H9 (cell line): ENCODE results near the gene ERFL. TPM values are rescaled to one million over a fixed set of nuclear protein-coding genes. Genes with fewer than 3 reads are reported as not detected.

ENCODE experiments used
- DNase-seq: peaks from one replicate; pipeline ENCODE4 v3.0.0-alpha.2; 2017
- H2AFZ ChIP-seq: one replicate; pipeline ENCODE4 v1.6.1; 2013; ENCODE audit warnings: mild to moderate bottlenecking, low read length, control low read depth, moderate library complexity
- H2AK5ac ChIP-seq: 2 replicates; pipeline ENCODE4 v1.6.1; 2013; ENCODE audit warnings: low read length, control low read depth, mixed read lengths; ENCODE audit not compliant: insufficient read length
- H2BK120ac ChIP-seq: one replicate; pipeline ENCODE4 v1.6.1; 2013; ENCODE audit warnings: low read depth, mild to moderate bottlenecking, low read length, control low read depth, inconsistent platforms; ENCODE audit not compliant: poor library complexity, severe bottlenecking
- H2BK12ac ChIP-seq: 2 replicates; pipeline ENCODE4 v1.6.1; 2013; ENCODE audit warnings: low read length, control low read depth, mixed read lengths, low read depth; ENCODE audit not compliant: insufficient read length
- H2BK15ac ChIP-seq: 2 replicates; pipeline ENCODE4 v1.6.1; 2013; ENCODE audit warnings: low read depth, low read length, control low read depth
- H2BK20ac ChIP-seq: one replicate; pipeline ENCODE4 v1.6.1; 2013; ENCODE audit warnings: low read depth, mild to moderate bottlenecking, low read length, control low read depth, inconsistent platforms; ENCODE audit not compliant: poor library complexity, severe bottlenecking
- H2BK5ac ChIP-seq: 2 replicates; pipeline ENCODE4 v1.6.1; 2013; ENCODE audit warnings: low read length, control low read depth, mixed read lengths; ENCODE audit not compliant: insufficient read length
- H3K14ac ChIP-seq: 2 replicates; pipeline ENCODE4 v1.6.1; 2013; ENCODE audit warnings: low read length, control low read depth; ENCODE audit not compliant: insufficient read depth
- H3K18ac ChIP-seq: 2 replicates; pipeline ENCODE4 v1.6.1; 2013; ENCODE audit warnings: low read depth, mild to moderate bottlenecking, mixed read lengths, low read length, control low read depth; ENCODE audit not compliant: insufficient read length
- H3K23ac ChIP-seq: 2 replicates; pipeline ENCODE4 v1.6.1; 2013; ENCODE audit warnings: low read length, control low read depth, mixed read lengths, low read depth; ENCODE audit not compliant: insufficient read length
- H3K23me2 ChIP-seq: 2 replicates; pipeline ENCODE4 v1.6.1; 2013; ENCODE audit warnings: low read depth, mild to moderate bottlenecking, mixed read lengths, low read length, control low read depth; ENCODE audit not compliant: insufficient read length, poor library complexity, severe bottlenecking
- H3K27ac ChIP-seq: 2 replicates; pipeline ENCODE4 v1.5.1; 2013; ENCODE audit warnings: low read length, control low read depth, mixed read lengths, low read depth; ENCODE audit not compliant: insufficient read length
- H3K27me3 ChIP-seq: 2 replicates; pipeline ENCODE4 v1.6.1; 2013; ENCODE audit warnings: low read length, control low read depth, inconsistent platforms; ENCODE audit not compliant: insufficient read depth
- H3K4ac ChIP-seq: 2 replicates; pipeline ENCODE4 v1.6.1; 2013; ENCODE audit warnings: low read depth, mild to moderate bottlenecking, control low read depth, inconsistent platforms, low read length, moderate library complexity
- H3K4me1 ChIP-seq: 2 replicates; pipeline ENCODE4 v1.6.1; 2013; ENCODE audit warnings: low read length, control low read depth, inconsistent platforms; ENCODE audit not compliant: insufficient read depth
- H3K4me2 ChIP-seq: 2 replicates; pipeline ENCODE4 v1.6.1; 2013; ENCODE audit warnings: low read length, control low read depth, mixed read lengths; ENCODE audit not compliant: insufficient read length, insufficient read depth
- H3K56ac ChIP-seq: 2 replicates; pipeline ENCODE4 v1.6.1; 2013; ENCODE audit warnings: low read depth, mild to moderate bottlenecking, mixed read lengths, low read length, control low read depth; ENCODE audit not compliant: insufficient read length
- H3K79me1 ChIP-seq: 2 replicates; pipeline ENCODE4 v1.6.1; 2013; ENCODE audit warnings: low read depth, mild to moderate bottlenecking, moderate library complexity, low read length, control low read depth, inconsistent platforms; ENCODE audit not compliant: insufficient read depth, poor library complexity, severe bottlenecking
- H3K79me2 ChIP-seq: 2 replicates; pipeline ENCODE4 v1.6.1; 2013; ENCODE audit warnings: low read length, control low read depth, inconsistent platforms; ENCODE audit not compliant: insufficient read depth
- H3K9ac ChIP-seq: 2 replicates; pipeline ENCODE4 v1.6.1; 2013; ENCODE audit warnings: low read length, control low read depth, mixed read lengths; ENCODE audit not compliant: insufficient read length; ENCODE audit errors: extremely low read depth
- H3K9me3 ChIP-seq: one replicate; pipeline ENCODE4 v1.6.1; 2013; ENCODE audit warnings: low read depth, low read length, inconsistent platforms; ENCODE audit not compliant: control insufficient read depth
- H3T11ph ChIP-seq: one replicate; pipeline ENCODE4 v1.6.1; 2013; ENCODE audit warnings: mild to moderate bottlenecking, low read length, control low read depth, inconsistent platforms
- H4K20me1 ChIP-seq: one replicate; pipeline ENCODE4 v1.6.1; 2013; ENCODE audit not compliant: control insufficient read depth, insufficient read length, insufficient read depth
- H4K5ac ChIP-seq: 2 replicates; pipeline ENCODE4 v1.6.1; 2013; ENCODE audit warnings: low read depth, mild to moderate bottlenecking, mixed read lengths, low read length, control low read depth; ENCODE audit not compliant: insufficient read length
- H4K8ac ChIP-seq: replicated peaks from 2 replicates; pipeline ENCODE4 v1.6.1; 2013; ENCODE audit warnings: low read length, control low read depth, mixed read lengths, low read depth; ENCODE audit not compliant: insufficient read length
- H4K91ac ChIP-seq: 2 replicates; pipeline ENCODE4 v1.6.1; 2013; ENCODE audit warnings: low read depth, mild to moderate bottlenecking, moderate library complexity, mixed read lengths, low read length, control low read depth; ENCODE audit not compliant: insufficient read length
- H3K27ac Mint-ChIP-seq, 3 experiments: 2 replicates in 2 of 3; 3 replicates in 1 of 3; pipeline ENCODE4 v1.8.0; 2020 to 2021; ENCODE audit warnings: mixed read lengths in 3 of 3, mild to moderate bottlenecking in 1 of 3, moderate library complexity in 1 of 3
- H3K27me3 Mint-ChIP-seq: 2 replicates; pipeline ENCODE4 v1.8.0; 2021; ENCODE audit warnings: low read depth, mild to moderate bottlenecking, moderate library complexity, mixed read lengths
- H3K36me3 Mint-ChIP-seq, 3 experiments: 2 replicates in 2 of 3; 3 replicates in 1 of 3; pipeline ENCODE4 v1.8.0; 2020 to 2021; ENCODE audit warnings: low read depth in 3 of 3, mixed read lengths in 3 of 3; ENCODE audit not compliant: insufficient read depth in 1 of 3
- H3K4me1 Mint-ChIP-seq, 2 experiments: 2 replicates each; pipeline ENCODE4 v1.8.0; 2020; ENCODE audit warnings: mixed read lengths in 2 of 2
- H3K4me3 Mint-ChIP-seq, 2 experiments: 2 replicates in 1 of 2; 3 replicates in 1 of 2; pipeline ENCODE4 v1.8.0; 2020 to 2021; ENCODE audit warnings: mild to moderate bottlenecking in 2 of 2, mixed read lengths in 2 of 2, moderate library complexity in 1 of 2
- H3K9me3 Mint-ChIP-seq, 2 experiments: 2 replicates in 1 of 2; 3 replicates in 1 of 2; pipeline ENCODE4 v1.8.0; 2020; ENCODE audit warnings: mild to moderate bottlenecking in 2 of 2, mixed read lengths in 2 of 2, moderate library complexity in 1 of 2
- CTCF ChIP-seq: fragments of 200-600 bp; sonication (generic); conservative IDR thresholded peaks from 3 replicates; pipeline ENCODE4 v1.8.0; 2021; ENCODE audit warnings: antibody characterized with exemption, mild to moderate bottlenecking
- WGBS: extraction: QIAGEN DNeasy Blood & Tissue Kit; methylation state at CpG from one replicate; pipeline ENCODE4 v1.1.7; 2013; ENCODE audit warnings: missing lambda C conversion rate, low lambda C conversion rate, mixed read lengths; ENCODE audit not compliant: insufficient read length; ENCODE audit errors: extremely low coverage; 5-methylcytosine and 5-hydroxymethylcytosine counted together
- total RNA-seq: library from RNA; stranded (reverse); gene quantifications from 2 replicates; pipeline ENCODE4 v1.2.1, GENCODE V29; 2021

The ERFL gene
- total RNA-seq, 1 experiment from 2014 or later: 0.22 TPM

- no peak overlapping the region for H3K4me3 Mint-ChIP-seq
- H3K9me3 ChIP-seq: no peaks in the 10 kb centered on the region
- no peak overlapping the region for H2BK120ac ChIP-seq
- no peak overlapping the region for H2AK5ac ChIP-seq
- no peak overlapping the region for H4K91ac ChIP-seq
- H3K4me1 Mint-ChIP-seq: peaks cover 10 to 38% of the 10 kb centered on the region in 2 experiments
- peaks cover 25% of the 10 kb centered on the region for H3K27me3 Mint-ChIP-seq
- TF ChIP-seq CTCF: no peak
- no peak overlapping the region for H3K4ac ChIP-seq
- H3K27me3 ChIP-seq: peaks cover 49% of the 10 kb centered on the region; the same call in 1 of the 2 replicates
- no peak overlapping the region for H2BK15ac ChIP-seq
- no peaks in the 10 kb centered on the region for H3K4me1 ChIP-seq
- H2BK5ac ChIP-seq: no peak overlapping the region
- DNase-seq: no peak
- no peak overlapping the region for H3K56ac ChIP-seq
- no peak overlapping the region for H3T11ph ChIP-seq
- H3K79me2 ChIP-seq: no peaks in the 10 kb centered on the region
- peaks cover 0 to 3% of the 10 kb centered on the region in 2 experiments; a peak in 2 of 5 replicates for H3K9me3 Mint-ChIP-seq
- no CpG with 5 or more reads among the region's 15 CpGs for WGBS
- H4K20me1 ChIP-seq: no peaks in the 10 kb centered on the region
- H3K27ac Mint-ChIP-seq: no peak overlapping the region
- H2BK12ac ChIP-seq: no peak overlapping the region
- H4K5ac ChIP-seq: no peak overlapping the region
- no peak overlapping the region for H3K4me2 ChIP-seq
- no peak overlapping the region for H3K9ac ChIP-seq
- no peaks in the 10 kb centered on the region for H3K79me1 ChIP-seq
- no peak overlapping the region for H2AFZ ChIP-seq
- H4K8ac ChIP-seq: no peak overlapping the region
- H3K18ac ChIP-seq: no peak overlapping the region
- no peaks in the 10 kb centered on the region; a peak in 1 of 7 replicates for H3K36me3 Mint-ChIP-seq
- peaks cover 4% of the 10 kb centered on the region for H3K23me2 ChIP-seq
- H3K14ac ChIP-seq: no peak overlapping the region
- no peak overlapping the region for H2BK20ac ChIP-seq
- H3K27ac ChIP-seq: no peak overlapping the region
- no peak overlapping the region for H3K23ac ChIP-seq
These were observed 8.7 kb upstream of the ERFL start for GRCh38 chr19:41936961-41937360.
